Keratinocyte (primary cell): ENCODE measurements around the gene LCP2.

Experiments used
- CTCF ChIP-seq, 3 experiments: IDR thresholded peaks in 1 of 3; conservative IDR thresholded peaks in 1 of 3; optimal IDR thresholded peaks in 1 of 3; 2 replicates in 2 of 3; 3 replicates in 1 of 3; pipeline versions ENCODE3 to v1.5.1; 2011; ENCODE audit warnings: low read length in 3 of 3, mild to moderate bottlenecking in 3 of 3, moderate library complexity in 2 of 3, control low read depth in 1 of 3, inconsistent platforms in 1 of 3; ENCODE audit not compliant: insufficient read depth in 2 of 3; ENCODE audit errors: extremely low read depth in 1 of 3
- EZH2 ChIP-seq: IDR thresholded peaks from one replicate; pipeline ENCODE4 v1.6.1; 2012; ENCODE audit warnings: inconsistent platforms, mild to moderate bottlenecking, low read length, moderate library complexity

DNA sequence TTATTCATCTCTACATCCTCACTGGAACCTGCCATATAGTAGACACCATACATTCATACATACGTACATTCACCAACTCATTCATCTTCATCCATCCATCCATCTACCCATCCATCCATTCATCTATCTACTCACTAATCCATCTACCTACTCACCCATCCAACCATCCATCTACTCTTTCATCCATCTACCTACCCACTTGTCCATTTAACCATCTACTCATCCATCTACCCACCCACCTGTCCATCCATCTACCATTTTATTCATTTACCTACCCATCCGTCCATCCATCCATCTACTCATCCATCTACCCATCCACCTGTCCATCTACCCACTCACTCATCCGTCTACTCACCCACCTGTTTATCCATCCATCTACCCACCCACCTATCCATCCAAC, 31.9 kb upstream of the LCP2 start:
- TF ChIP-seq CTCF (optimal IDR thresholded peaks at IDR 0.05 in 1 of 3, IDR thresholded peaks at IDR 0.05 in 1 of 3, conservative IDR thresholded peaks at IDR 0.05 in 1 of 3; ENCODE audit: extremely low read depth in 1 of 3, insufficient read depth in 2 of 3, low read length in 3 of 3) (no peak), EZH2 (no peak)
